T-helper 2 cell treated with Interferon-gamma antibody and Interleukin-4, amounts not matched to agents 100 ng/mL and 5 ng/mL, for 36 hours (primary cell): ENCODE measurements around the gene ACADL. TPM values are rescaled to one million over a fixed set of nuclear protein-coding genes. Genes with fewer than 3 reads are reported as not detected.
"Not testable (repeated sequence)": the region's sequence is repeated elsewhere in the genome, so short reads cannot be mapped to it uniquely, and the experiment has no call there.

Experiments
- intact Hi-C: fragments of 100-400 bp; cut with micrococcal nuclease; formaldehyde crosslinking; loops from one replicate; pipeline ENCODE4 v1.15.1; 2023
- total RNA-seq: library from RNA; stranded (reverse); gene quantifications from 2 replicates; pipeline ENCODE4 v1.2.3, GENCODE V29; 2022

Gene ACADL
- total RNA-seq, 1 donor from 2014 or later: not detected

- intact Hi-C loops: no loop called here
Measured at GRCh38 chr2:210203147-210203546, 22.1 kb downstream of the ACADL start.

- intact Hi-C loops: loop anchor here (1.0 kb wide), 4 partner anchors 127 to 1805 kb away; no protein-coding TSS in a partner anchor
Measured at GRCh38 chr2:210199854-210200253, 25.4 kb downstream of the ACADL start.

DNA sequence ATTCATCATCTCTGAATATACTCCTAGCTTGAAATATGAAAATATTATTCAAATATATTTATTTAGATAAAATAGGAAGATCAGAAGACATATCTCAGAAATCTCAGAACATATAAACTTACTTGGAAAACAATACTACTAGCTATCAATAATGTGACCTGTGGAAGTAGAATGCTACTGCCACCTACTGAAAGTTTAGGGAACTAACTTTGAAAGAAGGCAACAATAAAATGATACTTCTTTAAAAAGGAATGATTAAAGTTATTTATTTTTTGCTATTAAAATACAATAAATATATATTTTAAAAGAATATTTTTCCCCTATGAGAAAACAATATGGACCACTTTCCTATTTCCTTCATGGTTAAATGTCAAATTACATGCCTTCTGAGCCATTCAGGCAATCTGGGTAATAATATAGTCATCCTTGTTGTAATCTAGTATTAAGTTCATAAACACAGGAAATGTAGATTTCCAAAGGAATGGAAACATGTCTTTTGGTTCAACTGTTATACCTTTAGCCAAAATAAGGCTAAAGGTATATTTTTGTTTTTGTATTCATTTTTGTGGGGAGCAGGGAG, 26.0 kb downstream of the ACADL start:
- intact Hi-C loops: loop anchor here (1.0 kb wide), 4 partner anchors 126 to 1804 kb away; no protein-coding TSS in a partner anchor

GRCh38 chr2:210198326-210198725, 26.9 kb downstream of the ACADL start:
- intact Hi-C loops: no loop called here

DNA sequence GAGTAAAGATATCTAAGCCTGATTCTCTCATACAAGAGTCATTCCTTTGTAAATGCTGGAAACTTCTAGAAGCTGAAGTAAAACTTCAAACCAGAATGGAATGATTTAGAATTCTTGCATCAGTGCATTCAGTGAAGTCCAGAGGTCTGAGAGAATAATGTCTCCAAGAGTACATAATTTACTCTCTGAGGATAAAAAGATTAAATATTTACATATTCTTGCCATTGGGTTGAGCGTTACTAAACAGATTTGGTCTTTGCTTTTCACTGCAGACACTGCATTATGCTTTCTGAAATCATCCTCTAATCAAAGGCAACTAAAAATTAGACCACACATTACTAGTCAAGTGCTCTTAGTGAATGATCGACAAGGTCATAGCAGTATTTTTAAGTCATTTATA, 27.5 kb downstream of the ACADL start:
- intact Hi-C loops: no loop called here

DNA sequence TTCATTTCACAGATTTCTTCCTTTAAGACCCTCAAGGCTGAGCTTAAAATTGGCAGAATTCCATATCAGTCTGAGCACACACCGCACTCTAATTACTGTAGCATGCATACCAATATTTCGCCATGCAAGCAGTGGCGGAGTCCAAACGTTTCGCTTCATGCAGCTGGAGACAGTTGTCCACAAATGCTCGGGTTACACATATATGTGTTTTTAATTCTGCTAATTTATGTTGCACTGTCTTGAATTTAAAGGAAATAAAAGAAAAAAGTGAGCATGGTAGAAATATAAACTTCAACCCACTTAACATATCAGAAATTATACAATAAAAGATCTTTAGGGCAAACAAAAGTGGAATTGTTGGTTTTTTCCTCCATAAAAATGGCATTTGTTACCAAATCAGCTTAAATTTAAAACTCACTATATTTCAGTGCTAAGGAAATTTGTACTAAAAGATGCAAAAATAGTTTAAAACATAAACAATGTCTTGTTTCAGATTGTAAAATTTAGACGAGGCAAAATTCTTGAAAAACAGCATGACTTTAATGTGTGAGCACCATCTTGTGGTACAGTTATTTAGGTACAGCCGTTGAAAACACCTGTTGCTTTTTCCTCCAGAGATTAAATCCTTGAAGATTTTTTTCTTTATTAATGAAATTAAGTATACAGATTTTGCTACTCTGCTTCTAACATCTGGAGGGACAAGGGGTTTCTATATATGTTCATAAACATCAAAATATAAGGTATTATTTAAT, 30.0 kb downstream of the ACADL start:
- intact Hi-C loops: loop anchor here (1.0 to 2.0 kb wide), 3 partner anchors 122 to 860 kb away; no protein-coding TSS in a partner anchor

DNA sequence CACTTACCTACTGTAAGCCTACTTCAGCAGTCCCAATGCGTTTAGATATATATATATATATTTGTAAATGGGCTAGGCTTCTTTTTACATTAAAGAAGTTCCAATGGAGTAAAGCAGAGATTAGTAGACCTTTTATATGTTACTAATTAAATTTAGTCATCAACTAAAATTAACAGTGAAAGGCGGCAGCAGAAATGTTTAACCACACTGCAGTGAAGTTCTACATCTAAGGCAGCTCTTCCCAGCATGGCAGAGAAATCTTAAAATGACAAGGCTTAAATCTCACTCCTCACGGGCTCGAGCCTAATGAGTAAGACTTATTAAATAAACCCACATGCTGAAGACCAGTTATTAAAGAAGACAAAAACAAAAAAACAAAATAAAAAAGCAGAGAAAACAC, 34.9 kb downstream of the ACADL start:
- intact Hi-C loops: no loop called here

DNA sequence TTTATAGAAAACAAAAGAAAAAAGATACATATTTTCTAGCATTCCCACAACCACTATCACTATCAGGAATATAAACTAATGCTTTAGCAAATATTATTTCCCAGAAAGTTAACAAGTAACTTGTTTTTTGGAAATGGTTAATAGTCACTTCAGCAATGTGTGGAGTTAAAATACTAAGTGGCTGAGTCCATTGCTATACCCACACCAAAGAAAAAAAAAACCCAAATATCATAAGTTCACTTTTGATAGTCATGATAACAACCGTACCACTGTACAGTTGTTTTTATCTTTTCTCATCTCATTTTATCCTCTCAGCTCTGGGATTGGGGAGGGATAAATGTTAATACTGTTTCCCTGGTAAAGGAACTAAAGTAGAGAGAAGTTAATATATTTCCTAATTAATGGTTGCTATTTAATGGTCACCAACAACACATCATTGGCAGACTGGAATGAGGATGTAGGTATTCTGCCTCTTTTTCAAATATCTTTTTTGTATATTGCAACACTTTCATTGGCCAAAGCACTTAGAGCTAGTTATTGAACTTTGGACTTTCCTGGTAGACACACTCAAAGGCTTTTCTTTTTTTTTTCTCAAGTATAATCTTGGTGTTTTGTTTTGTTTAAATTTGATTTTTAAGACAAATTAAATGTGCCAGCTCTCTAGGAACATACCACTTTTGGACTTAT, 35.7 kb downstream of the ACADL start:
- intact Hi-C loops: no loop called here

DNA sequence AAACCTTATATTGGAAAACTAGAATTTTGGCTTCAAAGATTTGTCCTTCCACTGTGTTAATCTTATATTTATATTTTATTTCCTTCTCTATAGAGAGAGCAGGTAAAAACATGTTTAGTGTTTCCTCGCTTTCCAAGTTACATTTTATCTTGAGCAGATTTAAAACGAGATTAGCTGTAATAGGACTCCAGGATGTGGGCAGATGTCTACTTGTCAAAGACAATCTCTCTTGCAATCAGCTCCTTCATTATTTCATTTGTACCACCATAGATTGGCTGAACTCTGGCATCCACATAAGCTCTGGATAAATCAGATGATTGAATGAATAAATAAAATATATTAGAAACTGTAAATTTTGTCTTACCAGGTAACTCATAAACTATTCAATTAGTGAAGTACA, 36.5 kb downstream of the ACADL start:
- intact Hi-C loops: no loop called here

- intact Hi-C loops: no loop called here
Measured at GRCh38 chr2:210188190-210188589, 37.1 kb downstream of the ACADL start.

- intact Hi-C loops: not testable (repeated sequence)
Measured at GRCh38 chr2:210183936-210184335, 41.3 kb downstream of the ACADL start.

GRCh38 chr2:210181606-210182088, 43.6 kb downstream of the ACADL start:
- intact Hi-C loops: not testable (repeated sequence)

GRCh38 chr2:210181033-210181605, 44.1 kb downstream of the ACADL start:
- intact Hi-C loops: not testable (repeated sequence)

- intact Hi-C loops: no loop called here
Measured at GRCh38 chr2:210180477-210180876, 44.8 kb downstream of the ACADL start.

- intact Hi-C loops: no loop called here
Measured at GRCh38 chr2:210179351-210179990, 45.8 kb downstream of the ACADL start.

- intact Hi-C loops: no loop called here
Measured at GRCh38 chr2:210177769-210178168, 47.5 kb downstream of the ACADL start.

GRCh38 chr2:210177115-210177514, 48.1 kb downstream of the ACADL start:
- intact Hi-C loops: not testable (repeated sequence)

GRCh38 chr2:210174086-210174485, 51.2 kb downstream of the ACADL start:
- intact Hi-C loops: no loop called here

DNA sequence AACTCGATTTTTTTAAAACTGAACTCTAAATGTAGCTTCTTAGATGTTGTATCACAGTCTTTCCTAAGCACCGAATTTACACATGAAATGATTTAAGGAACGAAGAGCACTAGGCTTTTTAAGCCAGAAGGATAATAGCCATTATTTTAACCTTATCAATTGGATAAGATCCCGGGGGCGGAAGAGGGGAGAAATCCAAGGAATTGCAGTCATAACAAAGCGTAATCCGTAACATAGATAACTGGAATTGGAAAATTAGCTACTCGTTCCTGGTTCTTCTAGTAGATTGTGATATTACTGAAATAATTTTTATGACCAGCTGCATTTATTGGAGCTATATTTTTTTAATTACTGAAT, 53.0 kb downstream of the ACADL start:
- intact Hi-C loops: no loop called here

DNA sequence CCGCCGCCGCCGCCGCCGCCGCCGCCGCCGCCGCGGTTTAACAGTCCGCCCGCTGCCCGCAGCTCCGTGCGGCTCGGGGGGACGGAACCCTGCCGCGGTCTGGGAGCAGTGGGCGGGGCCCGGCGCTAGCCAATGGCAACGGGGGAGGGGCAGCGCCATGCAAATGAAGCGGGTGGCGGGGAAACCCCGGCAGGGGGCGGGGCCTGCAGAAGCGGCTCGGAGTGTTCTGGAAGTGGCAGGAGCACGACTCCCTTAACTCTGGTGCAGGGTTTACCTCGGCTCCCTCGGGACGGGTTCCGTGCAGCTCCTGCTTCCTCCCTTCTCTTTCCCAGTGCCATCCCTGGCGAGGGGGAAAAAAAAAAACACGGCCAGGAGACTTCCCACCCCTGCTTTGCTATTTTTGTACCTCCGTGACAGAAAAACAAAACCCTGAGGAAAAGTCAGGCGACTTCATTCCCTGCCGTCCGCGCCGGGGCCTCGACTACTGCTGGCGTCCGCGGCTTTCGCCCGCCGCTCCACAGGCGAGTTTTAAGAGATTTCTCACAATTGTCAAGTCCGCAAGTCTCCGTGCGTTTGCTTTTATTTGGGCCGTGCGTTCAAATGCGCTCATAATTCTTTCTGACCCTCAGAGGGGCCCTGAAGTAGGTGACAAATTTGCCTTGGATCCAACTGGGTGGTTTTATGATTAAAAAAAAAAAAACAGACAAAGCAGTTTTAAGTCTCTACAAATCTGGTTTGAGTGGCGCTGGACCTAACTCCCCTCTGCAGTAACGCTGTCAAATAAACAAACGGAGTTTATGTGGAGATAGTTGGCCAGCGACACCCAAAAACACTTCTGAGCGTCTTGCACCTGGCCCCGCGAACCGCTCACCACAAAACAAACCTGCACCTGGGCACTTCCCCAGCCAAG, 53.7 kb downstream of the ACADL start, which contains the start of gene KANSL1L:
Gene KANSL1L (minus strand): TSS at position 101 of the 910 bp plus-strand sequence. CDS start 16,827 bp downstream, outside the sequence.
- intact Hi-C loops: loop anchor here (2.0 kb wide), 1 partner anchor 1905 kb away; the partner anchor contains the start of gene PIKFYVE
